Type B pancreatic cell (in vitro differentiated cells): ENCODE measurements around the gene DOCK4. TPM values are rescaled to one million over a fixed set of nuclear protein-coding genes. Genes with fewer than 3 reads are reported as not detected.

ENCODE experiments used
- DNase-seq: peaks from one replicate; pipeline ENCODE4 v3.0.0; 2021; ENCODE audit warnings: mixed read lengths; ENCODE audit not compliant: unreplicated experiment; ENCODE audit errors: extremely low spot score
- H3K27ac Mint-ChIP-seq: 2 replicates; pipeline ENCODE4 v1.8.0; 2021; ENCODE audit warnings: mild to moderate bottlenecking, mixed read lengths
- H3K27me3 Mint-ChIP-seq: 2 replicates; pipeline ENCODE4 v1.8.0; 2021; ENCODE audit warnings: mixed read lengths
- H3K36me3 Mint-ChIP-seq: 2 replicates; pipeline ENCODE4 v1.8.0; 2021; ENCODE audit warnings: mixed read lengths
- H3K4me1 Mint-ChIP-seq: one replicate; pipeline ENCODE4 v1.8.0; 2021; ENCODE audit warnings: mixed read lengths; ENCODE audit not compliant: unreplicated experiment
- H3K4me3 Mint-ChIP-seq: 2 replicates; pipeline ENCODE4 v1.8.0; 2021; ENCODE audit warnings: mild to moderate bottlenecking, mixed read lengths
- H3K9me3 Mint-ChIP-seq: 2 replicates; pipeline ENCODE4 v1.8.0; 2021; ENCODE audit warnings: mixed read lengths
- CTCF ChIP-seq: fragments of 200-600 bp; sonication (generic); conservative IDR thresholded peaks from 2 replicates; pipeline ENCODE4 v1.5.0; 2021; ENCODE audit warnings: antibody characterized with exemption, mild to moderate bottlenecking
- total RNA-seq: library from RNA; stranded (reverse); gene quantifications from 2 replicates; pipeline ENCODE4 v1.2.1, GENCODE V29; 2021; ENCODE audit warnings: low replicate concordance

Gene DOCK4
- total RNA-seq, 1 donor from 2014 or later = 24.6 TPM

GRCh38 chr7:112052993-112053736 is 153.0 kb downstream of the DOCK4 start:
- H3K36me3 Mint-ChIP-seq = no peaks in the 10 kb centered on the region
- peaks cover 27% of the 10 kb centered on the region for H3K4me1 Mint-ChIP-seq
- peak overlapping the region; percentile 46 for H3K27ac Mint-ChIP-seq
- no peaks in the 10 kb centered on the region for H3K27me3 Mint-ChIP-seq
- no peaks in the 10 kb centered on the region for H3K9me3 Mint-ChIP-seq
- DNase-seq = no peak
- no peak for TF ChIP-seq CTCF
- no peak overlapping the region for H3K4me3 Mint-ChIP-seq

- no peak for DNase-seq
- Mint-ChIP-seq H3K27ac (no peak overlapping the region), H3K27me3 (no peaks in the 10 kb centered on the region), H3K36me3 (no peaks in the 10 kb centered on the region), H3K4me1 (peaks cover 27% of the 10 kb centered on the region), H3K4me3 (no peak overlapping the region), H3K9me3 (no peaks in the 10 kb centered on the region)
- no peak for TF ChIP-seq CTCF
These were observed 153.7 kb downstream of the DOCK4 start for GRCh38 chr7:112052498-112052897.

GRCh38 chr7:112050250-112050881 is 155.8 kb downstream of the DOCK4 start:
- H3K27ac Mint-ChIP-seq = no peak overlapping the region
- TF ChIP-seq CTCF = no peak
- H3K36me3 Mint-ChIP-seq = peaks cover 8% of the 10 kb centered on the region
- H3K27me3 Mint-ChIP-seq = no peaks in the 10 kb centered on the region
- DNase-seq = no peak
- peaks cover 24% of the 10 kb centered on the region for H3K4me1 Mint-ChIP-seq
- peaks cover 9% of the 10 kb centered on the region for H3K9me3 Mint-ChIP-seq
- H3K4me3 Mint-ChIP-seq = no peak overlapping the region

- Mint-ChIP-seq H3K36me3 (peaks cover 8% of the 10 kb centered on the region), H3K27ac (no peak overlapping the region)
These were observed 156.5 kb downstream of the DOCK4 start for GRCh38 chr7:112049555-112050249.

GRCh38 chr7:112047421-112047820 is 158.8 kb downstream of the DOCK4 start:
- peaks cover 16% of the 10 kb centered on the region for H3K9me3 Mint-ChIP-seq
- no peak overlapping the region for H3K4me3 Mint-ChIP-seq
- no peaks in the 10 kb centered on the region for H3K27me3 Mint-ChIP-seq
- no peak overlapping the region for H3K27ac Mint-ChIP-seq
- H3K36me3 Mint-ChIP-seq = peaks cover 8% of the 10 kb centered on the region
- DNase-seq = no peak
- no peak for TF ChIP-seq CTCF
- H3K4me1 Mint-ChIP-seq = peaks cover 15% of the 10 kb centered on the region

More at GRCh38 chr7:112049555-112050249, 156.5 kb downstream of the DOCK4 start:
- no peak for DNase-seq
- H3K4me3 Mint-ChIP-seq = no peak overlapping the region
- H3K9me3 Mint-ChIP-seq = peaks cover 12% of the 10 kb centered on the region
- H3K4me1 Mint-ChIP-seq = peaks cover 28% of the 10 kb centered on the region
- no peaks in the 10 kb centered on the region for H3K27me3 Mint-ChIP-seq
- TF ChIP-seq CTCF = no peak
